OCI-LY7 (cell line): ENCODE measurements around the gene PEX7. TPM values are rescaled to one million over a fixed set of nuclear protein-coding genes. Genes with fewer than 3 reads are reported as not detected.
"Not testable (repeated sequence)": the region's sequence is repeated elsewhere in the genome, so short reads cannot be mapped to it uniquely, and the experiment has no call there.

Experiments
- BruUV-seq: library from RNA; stranded (reverse); fragments of 400-500 nt; replicated peaks from 2 replicates; lab custom pipeline; 2021; lab: Mats Ljungman, UMichigan
- CTCF ChIA-PET: fragments of 300-600 bp; sonication (Branson Sonifier 250); formaldehyde crosslinking; loops from one replicate; lab custom pipeline; 2022; ENCODE audit warnings: antibody characterized with exemption; ENCODE audit not compliant: unreplicated experiment; lab: Charles Lee
- POLR2A ChIA-PET: fragments of 300-600 bp; sonication (Branson Sonifier 250); formaldehyde crosslinking; loops from one replicate; lab custom pipeline; 2022; ENCODE audit warnings: antibody characterized with exemption; lab: Charles Lee
- DNase-seq: peaks from one replicate; pipeline ENCODE4 v3.0.0-alpha.2; 2015; ENCODE audit warnings: low spot score
- H2AFZ ChIP-seq: fragments of 200-600 bp; sonication (generic), shearing (Covaris generic); 2 replicates; pipeline ENCODE4 v1.6.1; 2014; ENCODE audit warnings: mild to moderate bottlenecking, antibody characterized with exemption, low read length, moderate library complexity
- H3K27ac ChIP-seq: fragments of 200-600 bp; sonication (generic); 2 replicates; pipeline ENCODE4 v1.5.1; 2014; ENCODE audit warnings: mixed run types, low read depth, mild to moderate bottlenecking, moderate library complexity, low read length, inconsistent platforms; ENCODE audit not compliant: poor library complexity, severe bottlenecking
- H3K36me3 ChIP-seq: fragments of 200-600 bp; sonication (generic); 2 replicates; pipeline ENCODE4 v1.6.1; 2014; ENCODE audit warnings: mild to moderate bottlenecking, antibody characterized with exemption, low read length, moderate library complexity, mixed read lengths; ENCODE audit not compliant: insufficient read depth
- H3K4me1 ChIP-seq: fragments of 200-600 bp; sonication (generic); 2 replicates; pipeline ENCODE4 v1.5.1; 2014; ENCODE audit warnings: mild to moderate bottlenecking, low read length; ENCODE audit not compliant: insufficient read depth, poor library complexity, severe bottlenecking
- H3K4me2 ChIP-seq: fragments of 200-600 bp; sonication (generic); 2 replicates; pipeline ENCODE4 v1.6.1; 2014; ENCODE audit warnings: mild to moderate bottlenecking, low read length
- H3K4me3 ChIP-seq: fragments of 200-600 bp; sonication (generic); 2 replicates; pipeline ENCODE4 v1.5.1; 2014; ENCODE audit warnings: mild to moderate bottlenecking, low read depth, low read length; ENCODE audit not compliant: poor library complexity, severe bottlenecking
- H3K79me2 ChIP-seq: fragments of 200-600 bp; sonication (generic); 2 replicates; pipeline ENCODE4 v1.6.1; 2016; ENCODE audit warnings: low read depth, mild to moderate bottlenecking, low read length, moderate library complexity, mixed read lengths; ENCODE audit not compliant: insufficient read depth
- H3K9me2 ChIP-seq: fragments of 200-600 bp; sonication (generic); 2 replicates; pipeline ENCODE4 v1.6.1; 2016; ENCODE audit warnings: mild to moderate bottlenecking, low read length, mixed read lengths; ENCODE audit not compliant: insufficient read depth
- H3K9me3 ChIP-seq: fragments of 200-600 bp; sonication (generic); 2 replicates; pipeline ENCODE4 v1.6.1; 2014; ENCODE audit warnings: mild to moderate bottlenecking, mixed run types, low read length, mixed read lengths
- H4K20me1 ChIP-seq: fragments of 200-600 bp; sonication (generic); 2 replicates; pipeline ENCODE4 v1.6.1; 2014; ENCODE audit warnings: mild to moderate bottlenecking, antibody characterized with exemption, low read length, moderate library complexity, mixed read lengths; ENCODE audit not compliant: insufficient read depth
- EZH2phosphoT487 ChIP-seq: fragments of 200-600 bp; sonication (generic); IDR thresholded peaks from 2 replicates; pipeline ENCODE4 v1.6.1; 2018; ENCODE audit warnings: low read depth, borderline replicate concordance, mild to moderate bottlenecking, mixed run types, antibody characterized with exemption, low read length, moderate library complexity, mixed read lengths
- intact Hi-C: fragments of 100-400 bp; cut with micrococcal nuclease; formaldehyde crosslinking; loops from one replicate; pipeline ENCODE4 v1.10.0; 2022; ENCODE audit not compliant: unreplicated experiment
- total RNA-seq, 2 experiments: library from RNA; depleted of rRNA in 1 of 2; stranded (reverse); fragments of >200 nt in 1 of 2; shearing (Covaris generic) in 1 of 2; gene quantifications; 2 replicates each; pipeline ENCODE4 v1.2.3, GENCODE V29; 2014 to 2022
- TF ChIP-seq, protein P1 (sequence below): fragments of 200-600 bp; sonication (generic); conservative IDR thresholded peaks from 2 replicates; pipeline ENCODE4 v1.5.1; 2014; ENCODE audit warnings: mild to moderate bottlenecking, antibody characterized with exemption, low read length, moderate library complexity, mixed read lengths

The PEX7 gene
- total RNA-seq, 2 experiments from 2014 or later: 5.8 to 8.4 TPM

DNA sequence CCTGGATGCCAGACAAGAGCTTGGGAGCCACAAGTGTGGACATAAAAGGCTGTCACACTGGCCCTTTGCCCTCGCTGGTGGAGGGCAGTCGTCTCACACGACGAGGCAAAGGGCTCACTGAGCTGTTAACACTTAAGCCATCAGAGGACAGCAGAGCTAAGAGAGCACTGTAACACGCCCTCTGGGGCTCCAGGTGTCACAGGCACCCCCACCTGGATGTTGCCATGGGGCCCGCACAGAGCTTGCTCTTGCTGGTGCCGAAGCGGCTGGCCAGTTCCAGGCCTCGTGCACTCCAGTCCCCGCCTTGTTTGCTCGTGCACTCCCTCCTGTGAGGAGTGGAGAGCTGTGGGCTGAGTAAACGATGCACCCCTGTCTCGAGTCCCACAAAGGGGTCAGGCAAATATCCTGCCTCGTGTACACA lies 137.1 kb downstream of the PEX7 start:
- no peak for DNase-seq
- H4K20me1 ChIP-seq: no peaks in the 10 kb centered on the region
- no peak overlapping the region for H2AFZ ChIP-seq
- no peaks in the 10 kb centered on the region for H3K9me2 ChIP-seq
- intact Hi-C loops: no loop called here
- no peak overlapping the region for H3K4me3 ChIP-seq
- ChIA-PET POLR2A (interaction anchor here (1.0 kb wide), 1 partner anchor 14 kb away, joined by 3 read pairs; no protein-coding TSS in a partner anchor), CTCF (no interaction called here)
- peaks cover 13% of the 10 kb centered on the region for H3K4me1 ChIP-seq
- H3K79me2 ChIP-seq: no peaks in the 10 kb centered on the region
- no peaks in the 10 kb centered on the region for H3K9me3 ChIP-seq
- H3K36me3 ChIP-seq: no peaks in the 10 kb centered on the region
- BruUV-seq: no TSS peak
- TF ChIP-seq EZH2phosphoT487: no peak
- TF ChIP-seq, protein P1, sequence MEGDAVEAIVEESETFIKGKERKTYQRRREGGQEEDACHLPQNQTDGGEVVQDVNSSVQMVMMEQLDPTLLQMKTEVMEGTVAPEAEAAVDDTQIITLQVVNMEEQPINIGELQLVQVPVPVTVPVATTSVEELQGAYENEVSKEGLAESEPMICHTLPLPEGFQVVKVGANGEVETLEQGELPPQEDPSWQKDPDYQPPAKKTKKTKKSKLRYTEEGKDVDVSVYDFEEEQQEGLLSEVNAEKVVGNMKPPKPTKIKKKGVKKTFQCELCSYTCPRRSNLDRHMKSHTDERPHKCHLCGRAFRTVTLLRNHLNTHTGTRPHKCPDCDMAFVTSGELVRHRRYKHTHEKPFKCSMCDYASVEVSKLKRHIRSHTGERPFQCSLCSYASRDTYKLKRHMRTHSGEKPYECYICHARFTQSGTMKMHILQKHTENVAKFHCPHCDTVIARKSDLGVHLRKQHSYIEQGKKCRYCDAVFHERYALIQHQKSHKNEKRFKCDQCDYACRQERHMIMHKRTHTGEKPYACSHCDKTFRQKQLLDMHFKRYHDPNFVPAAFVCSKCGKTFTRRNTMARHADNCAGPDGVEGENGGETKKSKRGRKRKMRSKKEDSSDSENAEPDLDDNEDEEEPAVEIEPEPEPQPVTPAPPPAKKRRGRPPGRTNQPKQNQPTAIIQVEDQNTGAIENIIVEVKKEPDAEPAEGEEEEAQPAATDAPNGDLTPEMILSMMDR: no peak
- H3K27ac ChIP-seq: no peak overlapping the region
- H3K4me2 ChIP-seq: no peak overlapping the region

DNA sequence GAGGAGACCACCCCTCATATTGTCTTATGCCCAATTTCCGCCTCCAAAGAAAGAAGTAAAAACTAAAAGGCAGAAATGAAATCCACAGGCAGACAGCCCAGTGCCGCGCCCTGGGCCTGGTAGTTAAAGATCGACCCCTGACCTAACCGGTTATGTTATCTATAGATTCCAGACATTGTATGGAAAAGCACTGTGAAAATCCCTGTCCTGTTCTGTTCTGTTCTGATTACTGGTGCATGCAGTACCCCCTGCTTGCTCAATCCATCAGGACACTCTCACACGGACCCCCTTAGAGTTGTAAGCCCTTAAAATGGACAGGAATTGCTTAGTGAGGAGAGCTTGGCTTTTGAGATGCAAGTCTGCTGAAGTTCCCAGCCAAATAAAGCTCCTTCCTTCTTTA lies 137.5 kb downstream of the PEX7 start:
- H3K9me3 ChIP-seq, POLR2A ChIA-PET, H3K9me2 ChIP-seq, H3K79me2 ChIP-seq, CTCF ChIA-PET, H3K36me3 ChIP-seq, BruUV-seq, H3K4me2 ChIP-seq, H2AFZ ChIP-seq, H3K4me3 ChIP-seq, H4K20me1 ChIP-seq, intact Hi-C loops, DNase-seq, H3K27ac ChIP-seq: not testable (repeated sequence)
- peaks cover 13% of the 10 kb centered on the region for H3K4me1 ChIP-seq

DNA sequence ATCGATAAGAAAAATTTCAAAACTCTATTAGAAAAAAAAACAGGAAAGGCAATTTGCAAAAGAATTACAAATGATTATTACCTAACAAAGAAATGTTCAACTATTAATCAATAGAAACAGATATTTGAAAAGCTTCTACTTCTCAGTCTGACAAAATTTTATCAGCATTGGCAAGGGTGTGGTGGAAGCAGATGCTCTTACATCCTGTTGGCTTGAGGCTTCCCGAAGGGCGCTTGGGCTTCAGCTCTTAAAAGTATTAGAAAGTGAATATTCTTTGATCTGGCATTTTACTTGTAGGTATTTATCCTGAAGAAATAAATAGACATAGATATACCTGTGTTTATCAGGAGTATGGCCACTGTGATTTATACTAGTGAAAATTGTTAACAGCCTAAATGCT lies 138.4 kb downstream of the PEX7 start:
- Histone ChIP-seq H3K4me3 (no peak overlapping the region), H3K4me2 (no peak overlapping the region), H3K79me2 (no peaks in the 10 kb centered on the region), H2AFZ (no peak overlapping the region), H3K9me3 (no peaks in the 10 kb centered on the region), H3K27ac (no peak overlapping the region), H3K4me1 (peaks cover 13% of the 10 kb centered on the region), H3K9me2 (no peaks in the 10 kb centered on the region), H3K36me3 (no peaks in the 10 kb centered on the region), H4K20me1 (no peaks in the 10 kb centered on the region)
- CTCF ChIA-PET: no interaction called here
- no peak for DNase-seq
- no TSS peak for BruUV-seq
- intact Hi-C loops: no loop called here
- POLR2A ChIA-PET: no interaction called here
- no peak for TF ChIP-seq EZH2phosphoT487
- TF ChIP-seq, protein P1: no peak
